ENCODE results near the gene CEP131. TPM values are rescaled to one million over a fixed set of nuclear protein-coding genes. Genes with fewer than 3 reads are reported as not detected.

Gene CEP131
- total and polyA plus RNA-seq, 2 donors (not counting 3 experiments of a cell fraction or from before 2014, with no cell fraction given) = 5.3 to 17.9 TPM

- no peak overlapping the region for H3K9ac ChIP-seq (replicated peaks; ENCODE audit: extremely low read depth, insufficient read depth, low read length)
- no peak overlapping the region for H2AFZ ChIP-seq (ENCODE audit: low read depth, low read length)
- FAIRE-seq = no peak
- intact Hi-C loops (cut with micrococcal nuclease) = no loop called here
- DNase-seq (ENCODE audit: low read depth, low spot score) = no peak
- H3K4me2 ChIP-seq (ENCODE audit: insufficient read depth, low read length) = no peak overlapping the region
- H3K4me1 ChIP-seq (ENCODE audit: control insufficient read depth, extremely low read depth, insufficient read depth, low read length) = no peaks in the 10 kb centered on the region
- TF ChIP-seq POLR2A (IDR thresholded peaks at IDR 0.05; ENCODE audit: low read depth, low read length) (no peak), JUN (IDR thresholded peaks at IDR 0.05; ENCODE audit: borderline replicate concordance, insufficient read depth, insufficient read length, low read depth) (no peak), POLR2AphosphoS5 (IDR thresholded peaks at IDR 0.05; ENCODE audit: insufficient read depth, low read depth, low read length) (no peak), MYC (IDR thresholded peaks at IDR 0.05; ENCODE audit: low read depth, low read length) (no peak), GATA2 (IDR thresholded peaks at IDR 0.05; ENCODE audit: insufficient read depth, insufficient read length, low read depth, low read length) (no peak), FOS (IDR thresholded peaks at IDR 0.05; ENCODE audit: borderline replicate concordance, insufficient read depth, low read length) (no peak), MAX (IDR thresholded peaks at IDR 0.05; ENCODE audit: insufficient read depth, insufficient read length) (no peak), EZH2 (IDR thresholded peaks at IDR 0.05; ENCODE audit: borderline replicate concordance, low read depth, low read length, severe bottlenecking) (no peak), CTCF (IDR thresholded peaks at IDR 0.05; ENCODE audit: extremely low read depth in 1 of 2, insufficient read depth in 1 of 2, low read depth in 1 of 2, low read length in 2 of 2) (no peak)
- POLR2A ChIA-PET = no interaction called here
- BruUV-seq (replicated peaks) = no TSS peak
- H3K4me3 ChIP-seq (replicated peaks in 1 of 3; ENCODE audit: insufficient read depth in 1 of 3, low read depth in 1 of 3, low read length in 3 of 3) = no peak overlapping the region
- H3K36me3 ChIP-seq (ENCODE audit: control insufficient read depth in 2 of 2, extremely low read depth in 1 of 2, insufficient read depth in 2 of 2, low read length in 2 of 2) = peaks cover 0 to 3% of the 10 kb centered on the region in 2 experiments
- no peaks in the 10 kb centered on the region for H4K20me1 ChIP-seq (replicated peaks; ENCODE audit: control insufficient read depth, extremely low read depth, insufficient read depth, low read length)
- H3K9me1 ChIP-seq (replicated peaks; ENCODE audit: control insufficient read depth, extremely low read depth, insufficient read depth, low read length) = no peaks in the 10 kb centered on the region
- H3K9me3 ChIP-seq (replicated peaks; ENCODE audit: control insufficient read depth, insufficient read depth, low read length) = no peaks in the 10 kb centered on the region
- H3K79me2 ChIP-seq (ENCODE audit: control insufficient read depth, insufficient read depth, low read length) = no peaks in the 10 kb centered on the region
- CTCF ChIA-PET = interaction anchor here (1.5 to 4.4 kb wide), 3 partner anchors 9 to 56 kb away, joined by 3 to 91 read pairs (median 4); no protein-coding TSS in a partner anchor
- dilution Hi-C loops (cut with MboI; ENCODE audit: extremely low pct_ligation_motif_present, low sequenced_read_pairs) = no loop called here
- no peaks in the 10 kb centered on the region for H3K27me3 ChIP-seq (ENCODE audit: control insufficient read depth in 2 of 2, insufficient read depth in 2 of 2, low read length in 2 of 2)
- no peak overlapping the region for H3K27ac ChIP-seq (ENCODE audit: insufficient read depth, low read depth, low read length)
Measured at GRCh38 chr17:81198826-81199481, 23.8 kb downstream of the CEP131 start.
